ENCODE measurements around the gene TRIM22. TPM values are rescaled to one million over a fixed set of nuclear protein-coding genes. Genes with fewer than 3 reads are reported as not detected.

The TRIM22 gene
- total and polyA plus RNA-seq, 12 donors = 8.1 to 52.6 (median 17.6) TPM

DNA sequence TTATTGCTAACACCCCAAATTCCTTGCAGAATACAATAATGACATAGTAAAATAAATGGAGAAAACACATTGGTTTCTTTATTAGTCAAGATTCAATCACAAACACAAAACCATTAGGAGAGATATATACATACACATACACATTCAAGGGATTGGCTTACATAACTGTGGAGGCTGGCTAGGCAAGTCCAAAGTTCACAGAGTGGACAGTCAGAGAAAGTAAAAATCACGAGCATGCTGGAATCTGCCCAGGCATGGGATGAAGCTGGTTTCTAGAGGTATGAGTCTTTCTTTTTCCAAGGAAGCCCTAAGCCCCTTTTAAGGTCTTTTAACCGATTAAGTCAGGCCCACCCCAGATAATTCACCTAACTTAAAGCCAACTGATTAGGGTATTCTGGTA lies 33.0 kb downstream of the TRIM22 start:
- Histone ChIP-seq H3K27me3 (no peaks in the 10 kb centered on the region), H3K27ac (no peak overlapping the region), H3K4me3 (no peak overlapping the region), H3K9me3 (no peaks in the 10 kb centered on the region), H3K36me3 (no peaks in the 10 kb centered on the region), H3K4me1 (no peaks in the 10 kb centered on the region)
- intact Hi-C loops (cut with DNase I) = no loop called here
- ATAC-seq = no peak
- TF ChIP-seq, protein P1, sequence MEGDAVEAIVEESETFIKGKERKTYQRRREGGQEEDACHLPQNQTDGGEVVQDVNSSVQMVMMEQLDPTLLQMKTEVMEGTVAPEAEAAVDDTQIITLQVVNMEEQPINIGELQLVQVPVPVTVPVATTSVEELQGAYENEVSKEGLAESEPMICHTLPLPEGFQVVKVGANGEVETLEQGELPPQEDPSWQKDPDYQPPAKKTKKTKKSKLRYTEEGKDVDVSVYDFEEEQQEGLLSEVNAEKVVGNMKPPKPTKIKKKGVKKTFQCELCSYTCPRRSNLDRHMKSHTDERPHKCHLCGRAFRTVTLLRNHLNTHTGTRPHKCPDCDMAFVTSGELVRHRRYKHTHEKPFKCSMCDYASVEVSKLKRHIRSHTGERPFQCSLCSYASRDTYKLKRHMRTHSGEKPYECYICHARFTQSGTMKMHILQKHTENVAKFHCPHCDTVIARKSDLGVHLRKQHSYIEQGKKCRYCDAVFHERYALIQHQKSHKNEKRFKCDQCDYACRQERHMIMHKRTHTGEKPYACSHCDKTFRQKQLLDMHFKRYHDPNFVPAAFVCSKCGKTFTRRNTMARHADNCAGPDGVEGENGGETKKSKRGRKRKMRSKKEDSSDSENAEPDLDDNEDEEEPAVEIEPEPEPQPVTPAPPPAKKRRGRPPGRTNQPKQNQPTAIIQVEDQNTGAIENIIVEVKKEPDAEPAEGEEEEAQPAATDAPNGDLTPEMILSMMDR (IDR thresholded peaks at IDR 0.05) = no peak
- no peak for DNase-seq
- 65 to 72% methylated on average over 2 of the region's 2 CpGs for WGBS, 2 donors

GRCh38 chr11:5726351-5726750 lies 36.8 kb downstream of the TRIM22 start:
- H3K4me1 ChIP-seq = no peaks in the 10 kb centered on the region
- H3K9me3 ChIP-seq = no peaks in the 10 kb centered on the region
- no peaks in the 10 kb centered on the region for H3K27me3 ChIP-seq
- intact Hi-C loops (cut with DNase I) = loop anchor here in 1 of 10 donors (2.0 kb wide), 1 partner anchor 40 kb away; no protein-coding TSS in a partner anchor
- no peak for DNase-seq
- no peak for ATAC-seq
- TF ChIP-seq, protein P1 (IDR thresholded peaks at IDR 0.05) = no peak
- 93 to 100% methylated on average over 1 of the region's 1 CpG for WGBS, 2 donors
- H3K27ac ChIP-seq = no peak overlapping the region
- H3K4me3 ChIP-seq = no peak overlapping the region
- H3K36me3 ChIP-seq = no peaks in the 10 kb centered on the region

- Histone ChIP-seq H3K27ac (no peak overlapping the region), H3K4me3 (no peak overlapping the region), H3K36me3 (no peaks in the 10 kb centered on the region), H3K27me3 (no peaks in the 10 kb centered on the region), H3K9me3 (no peaks in the 10 kb centered on the region), H3K4me1 (no peaks in the 10 kb centered on the region)
- intact Hi-C loops (cut with DNase I) = loop anchor here in 1 of 10 donors (2.0 kb wide), 1 partner anchor 39 kb away; no protein-coding TSS in a partner anchor
- DNase-seq (no peak), ATAC-seq (no peak)
- WGBS, 2 donors = 87 to 94% methylated on average over 1 of the region's 1 CpG
- TF ChIP-seq, protein P1 (IDR thresholded peaks at IDR 0.05) = no peak
Observed at GRCh38 chr11:5727691-5728090, 38.1 kb downstream of the TRIM22 start.

- ATAC-seq (no peak), DNase-seq (no peak)
- H3K4me3 ChIP-seq = no peak within 1 kb of the TSS
- no peak within 1 kb of the TSS for H3K27ac ChIP-seq
- intact Hi-C loops (cut with DNase I) = no loop called here
- H3K9me3 ChIP-seq = peaks cover 0 to 9% (median 0%) of the 10 kb centered on the region in 11 donors
- no peaks in the 10 kb centered on the region for H3K36me3 ChIP-seq
- 81 to 87% methylated on average over 1 of the region's 1 CpG for WGBS, 2 donors
- H3K4me1 ChIP-seq = no peaks in the 10 kb centered on the region
- no peaks in the 10 kb centered on the region for H3K27me3 ChIP-seq
- TF ChIP-seq, protein P1 (IDR thresholded peaks at IDR 0.05) = no peak
Observed at GRCh38 chr11:5736396-5736795, 46.8 kb downstream of the TRIM22 start, which contains the start of gene OR56B1. Gene OR56B1, plus strand, starts transcription at chr11:5736448. Its CDS starts 69 bp downstream, at chr11:5736517.

All from heart right ventricle (tissue), 16 donors.